ENCODE results near the gene DRC1. TPM values are rescaled to one million over a fixed set of nuclear protein-coding genes. Genes with fewer than 3 reads are reported as not detected.

DRC1 gene
- total RNA-seq, 1 donor from 2014 or later: not detected

- no peaks in the 10 kb centered on the region for H3K9me3 ChIP-seq
Observed at GRCh38 chr2:26384183-26384582, 17.5 kb upstream of the DRC1 start.

GRCh38 chr2:26384597-26384996 is 17.1 kb upstream of the DRC1 start:
- H3K4me1 ChIP-seq: no peaks in the 10 kb centered on the region
- intact Hi-C loops (cut with DNase I): no loop called here
- no peak overlapping the region for H3K27ac ChIP-seq
- H3K27me3 ChIP-seq: no peaks in the 10 kb centered on the region
- no peak for TF ChIP-seq CTCF (IDR thresholded peaks at IDR 0.05)
- no peak for DNase-seq (ENCODE audit: extremely low spot score in 2 of 2)
- H3K4me3 ChIP-seq: no peak overlapping the region
- no peaks in the 10 kb centered on the region for H3K9me3 ChIP-seq
- H3K36me3 ChIP-seq: no peaks in the 10 kb centered on the region

More at GRCh38 chr2:26384183-26384582, 17.5 kb upstream of the DRC1 start:
- Histone ChIP-seq H3K36me3 (no peaks in the 10 kb centered on the region), H3K4me1 (no peaks in the 10 kb centered on the region), H3K27ac (no peak overlapping the region), H3K27me3 (no peaks in the 10 kb centered on the region), H3K4me3 (no peak overlapping the region)
- no peak for TF ChIP-seq CTCF (IDR thresholded peaks at IDR 0.05)
- TF ChIP-seq POLR2AphosphoS5 (IDR thresholded peaks at IDR 0.05; ENCODE audit: insufficient read depth in 1 of 2, low read depth in 1 of 2): no peak
- intact Hi-C loops (cut with DNase I): no loop called here
- DNase-seq (ENCODE audit: extremely low spot score in 2 of 2): no peak

GRCh38 chr2:26387189-26387588 is 14.5 kb upstream of the DRC1 start:
- Histone ChIP-seq H3K4me1 (no peaks in the 10 kb centered on the region), H3K4me3 (no peak overlapping the region), H3K9me3 (no peaks in the 10 kb centered on the region), H3K27ac (no peak overlapping the region), H3K36me3 (peaks cover 0 to 10% of the 10 kb centered on the region in 2 donors), H3K27me3 (no peaks in the 10 kb centered on the region)
- no peak for DNase-seq (ENCODE audit: extremely low spot score in 2 of 2)
- TF ChIP-seq POLR2AphosphoS5 (IDR thresholded peaks at IDR 0.05; ENCODE audit: insufficient read depth in 1 of 2, low read depth in 1 of 2) (no peak), CTCF (IDR thresholded peaks at IDR 0.05) (no peak), POLR2A (IDR thresholded peaks at IDR 0.05) (no peak)
- intact Hi-C loops (cut with DNase I): no loop called here

GRCh38 chr2:26394694-26395093 is 7.0 kb upstream of the DRC1 start:
- no peak overlapping the region for H3K27ac ChIP-seq
- no peak for TF ChIP-seq CTCF (IDR thresholded peaks at IDR 0.05)
- TF ChIP-seq POLR2AphosphoS5 (IDR thresholded peaks at IDR 0.05; ENCODE audit: insufficient read depth in 1 of 2, low read depth in 1 of 2): no peak
- TF ChIP-seq POLR2A (IDR thresholded peaks at IDR 0.05): no peak
- no peak overlapping the region for H3K4me3 ChIP-seq
- no peaks in the 10 kb centered on the region for H3K27me3 ChIP-seq
- intact Hi-C loops (cut with DNase I): no loop called here
- no peaks in the 10 kb centered on the region for H3K4me1 ChIP-seq
- no peaks in the 10 kb centered on the region for H3K9me3 ChIP-seq
- H3K36me3 ChIP-seq: peaks cover 0 to 10% of the 10 kb centered on the region in 2 donors
- no peak for DNase-seq (ENCODE audit: extremely low spot score in 2 of 2)

- Histone ChIP-seq H3K4me3 (no peak overlapping the region), H3K4me1 (no peaks in the 10 kb centered on the region), H3K27me3 (no peaks in the 10 kb centered on the region), H3K27ac (no peak overlapping the region), H3K36me3 (peaks cover 0 to 8% of the 10 kb centered on the region in 2 donors), H3K9me3 (no peaks in the 10 kb centered on the region)
- intact Hi-C loops (cut with DNase I): no loop called here
- DNase-seq (ENCODE audit: extremely low spot score in 2 of 2): no peak
- no peak for TF ChIP-seq POLR2AphosphoS5 (IDR thresholded peaks at IDR 0.05; ENCODE audit: insufficient read depth in 1 of 2, low read depth in 1 of 2)
- TF ChIP-seq POLR2A (IDR thresholded peaks at IDR 0.05): no peak
- TF ChIP-seq CTCF (IDR thresholded peaks at IDR 0.05): no peak
Observed at GRCh38 chr2:26395394-26395793, 6.3 kb upstream of the DRC1 start.

Measured in vagina (tissue), 2 donors.